Endothelial cell of umbilical vein (primary cell): ENCODE measurements around the gene SYNDIG1. TPM values are rescaled to one million over a fixed set of nuclear protein-coding genes. Genes with fewer than 3 reads are reported as not detected.

Experiments
- BruUV-seq: library from RNA; stranded (reverse); fragments of 400-500 nt; replicated peaks from 2 replicates; lab custom pipeline; 2021; lab: Mats Ljungman, UMichigan
- CTCF ChIA-PET: fragments of 300-600, 350-600 bp; sonication (Branson Sonifier 250); formaldehyde crosslinking; loops from one replicate; lab custom pipeline; 2021; ENCODE audit warnings: antibody characterized with exemption, inconsistent platforms; lab: Charles Lee
- POLR2A ChIA-PET: fragments of 300-600, 350-600 bp; sonication (Branson Sonifier 250); formaldehyde crosslinking; loops from one replicate; lab custom pipeline; 2021; ENCODE audit warnings: antibody characterized with exemption, inconsistent platforms; lab: Charles Lee
- DNase-seq: peaks from one replicate; pipeline ENCODE4 v3.0.0-alpha.2; 2011; ENCODE audit warnings: low read depth, low spot score
- FAIRE-seq: peaks from 2 replicates; lab custom pipeline; 2011; peaks lifted over from hg19 to GRCh38; lab: Jason Lieb, UNC
- H2AFZ ChIP-seq: 2 replicates; pipeline ENCODE4 v1.6.0; 2012; ENCODE audit warnings: low read depth, low read length, control low read depth, inconsistent platforms
- H3K27ac ChIP-seq: 2 replicates; pipeline ENCODE4 v1.5.1; 2011; ENCODE audit warnings: low read depth, mild to moderate bottlenecking, control low read depth, low read length, moderate library complexity; ENCODE audit not compliant: insufficient read depth
- H3K27me3 ChIP-seq, 2 experiments: 2 replicates each; pipeline versions ENCODE4 v1.6.0 to v1.6.1; 2011; ENCODE audit warnings: low read length in 2 of 2, mixed read lengths in 1 of 2; ENCODE audit not compliant: control insufficient read depth in 2 of 2, insufficient read depth in 2 of 2
- H3K36me3 ChIP-seq, 2 experiments: 2 replicates in 1 of 2; 3 replicates in 1 of 2; pipeline ENCODE4 v1.5.1; 2011; ENCODE audit warnings: low read length in 2 of 2, mild to moderate bottlenecking in 1 of 2, moderate library complexity in 1 of 2; ENCODE audit not compliant: control insufficient read depth in 2 of 2, insufficient read depth in 2 of 2; ENCODE audit errors: extremely low read depth in 1 of 2
- H3K4me1 ChIP-seq: 3 replicates; pipeline ENCODE4 v1.5.1; 2011; ENCODE audit warnings: mild to moderate bottlenecking, low read length; ENCODE audit not compliant: control insufficient read depth, insufficient read depth; ENCODE audit errors: extremely low read depth
- H3K4me2 ChIP-seq: 2 replicates; pipeline ENCODE4 v1.6.1; 2011; ENCODE audit warnings: low read length, control low read depth, mixed read lengths; ENCODE audit not compliant: insufficient read depth
- H3K4me3 ChIP-seq, 3 experiments: fragments of 200-600 bp in 1 of 3; sonication (generic), shearing (Covaris generic) in 1 of 3; replicated peaks in 1 of 3; 2 replicates each; pipeline ENCODE4 v1.5.1; 2011 to 2016; ENCODE audit warnings: control low read depth in 3 of 3, low read length in 3 of 3, mild to moderate bottlenecking in 2 of 3, inconsistent platforms in 1 of 3, low read depth in 1 of 3, moderate library complexity in 1 of 3; ENCODE audit not compliant: insufficient read depth in 1 of 3
- H3K79me2 ChIP-seq: 2 replicates; pipeline ENCODE4 v1.6.0; 2012; ENCODE audit warnings: low read length, inconsistent platforms; ENCODE audit not compliant: control insufficient read depth, insufficient read depth
- H3K9ac ChIP-seq: replicated peaks from 2 replicates; pipeline ENCODE3; 2011; ENCODE audit warnings: low read length, control low read depth; ENCODE audit not compliant: insufficient read depth; ENCODE audit errors: extremely low read depth
- H3K9me1 ChIP-seq: replicated peaks from 3 replicates; pipeline ENCODE4 v1.6.0; 2011; ENCODE audit warnings: mild to moderate bottlenecking, low read length; ENCODE audit not compliant: control insufficient read depth, insufficient read depth; ENCODE audit errors: extremely low read depth
- H3K9me3 ChIP-seq: replicated peaks from 2 replicates; pipeline ENCODE4 v1.5.1; 2012; ENCODE audit warnings: low read length, inconsistent platforms; ENCODE audit not compliant: control insufficient read depth, insufficient read depth
- H4K20me1 ChIP-seq: replicated peaks from 2 replicates; pipeline ENCODE3; 2011; ENCODE audit warnings: mild to moderate bottlenecking, low read length; ENCODE audit not compliant: control insufficient read depth, insufficient read depth; ENCODE audit errors: extremely low read depth
- EZH2 ChIP-seq: IDR thresholded peaks from 2 replicates; pipeline ENCODE4 v1.6.1; 2012; ENCODE audit warnings: borderline replicate concordance, low read depth, mild to moderate bottlenecking, moderate library complexity, low read length, inconsistent platforms; ENCODE audit not compliant: severe bottlenecking
- FOS ChIP-seq: IDR thresholded peaks from 2 replicates; pipeline ENCODE4 v1.6.1; 2011; ENCODE audit warnings: mild to moderate bottlenecking, low read length, moderate library complexity, borderline replicate concordance; ENCODE audit not compliant: insufficient read depth
- GATA2 ChIP-seq: IDR thresholded peaks from 2 replicates; pipeline ENCODE4 v1.7.0; 2011; ENCODE audit warnings: low read depth, mild to moderate bottlenecking, moderate library complexity, mixed read lengths, low read length; ENCODE audit not compliant: insufficient read length, insufficient read depth
- JUN ChIP-seq: IDR thresholded peaks from 2 replicates; pipeline ENCODE4 v1.6.1; 2011; ENCODE audit warnings: borderline replicate concordance, low read depth; ENCODE audit not compliant: insufficient read length, insufficient read depth
- MYC ChIP-seq: IDR thresholded peaks from one replicate; pipeline ENCODE4 v1.6.1; 2011; ENCODE audit warnings: mild to moderate bottlenecking, low read depth, low read length
- POLR2AphosphoS5 ChIP-seq: IDR thresholded peaks from 2 replicates; pipeline ENCODE4 v1.6.1; 2012; ENCODE audit warnings: low read depth, mild to moderate bottlenecking, control low read depth, low read length, moderate library complexity; ENCODE audit not compliant: insufficient read depth
- dilution Hi-C: fragments of 300-500 bp; cut with MboI; formaldehyde crosslinking; loops from one replicate; pipeline ENCODE4 v1.15.0; 2019; ENCODE audit warnings: low sequenced_read_pairs; ENCODE audit not compliant: extremely low pct_ligation_motif_present
- intact Hi-C: fragments of 100-400 bp; cut with micrococcal nuclease; formaldehyde crosslinking; loops from one replicate; pipeline ENCODE4 v1.10.0; 2022
- polyA plus RNA-seq, 4 experiments: library from polyadenylated mRNA; depleted of rRNA in 3 of 4; stranded (reverse) in 3 of 4; unstranded in 1 of 4; fragments of >200 nt; gene quantifications; 2 replicates each; pipeline versions ENCODE4 v1.2.1 to v1.2.3, GENCODE V29; 2011 to 2012; ENCODE audit warnings: missing spikeins in 1 of 4
- total RNA-seq: library from RNA; stranded (reverse); gene quantifications from 2 replicates; pipeline ENCODE4 v1.2.3, GENCODE V29; 2021
- TF ChIP-seq, protein P1 (sequence below), 2 donors: IDR thresholded peaks; 1 replicate in 1 of 2; 2 replicates in 1 of 2; pipeline ENCODE4 v1.5.1; 2011; ENCODE audit warnings: low read length in 2 of 2, mild to moderate bottlenecking in 2 of 2, moderate library complexity in 2 of 2, control low read depth in 1 of 2, inconsistent platforms in 1 of 2, low read depth in 1 of 2; ENCODE audit not compliant: insufficient read depth in 1 of 2; ENCODE audit errors: extremely low read depth in 1 of 2

SYNDIG1 gene
- total and polyA plus RNA-seq, 2 donors (not counting 3 experiments of a cell fraction or from before 2014, with no cell fraction given) = not detected

DNA sequence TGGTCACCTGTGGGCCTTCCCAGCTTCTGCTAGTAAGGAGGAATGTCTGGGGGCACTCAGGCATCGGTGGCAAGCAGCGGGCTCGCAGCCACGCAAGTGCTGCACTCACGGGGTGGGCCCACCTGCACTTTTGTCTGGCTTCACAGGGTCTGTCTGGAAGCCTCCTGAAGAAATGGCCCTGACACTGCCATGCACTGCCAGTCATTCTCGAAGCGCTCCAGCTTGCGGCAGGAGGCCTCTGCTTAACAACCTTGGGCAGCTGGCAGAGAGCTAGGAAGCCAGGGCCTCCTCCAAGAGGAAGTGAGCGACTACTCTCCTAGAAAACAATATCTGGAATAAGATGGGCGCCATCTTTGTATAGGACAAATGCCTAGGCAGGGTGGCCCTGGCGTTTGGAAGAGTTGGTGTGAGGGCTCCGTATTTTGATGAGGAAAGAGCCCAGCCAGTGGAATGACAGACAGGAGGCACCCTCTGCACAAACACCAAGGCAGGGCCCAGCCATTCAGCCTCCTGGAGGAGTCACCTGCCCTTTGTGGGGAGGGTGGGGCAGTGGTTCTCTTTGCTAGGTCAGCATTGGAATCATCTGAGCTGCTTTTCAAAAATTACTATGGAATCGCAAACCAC, 113.9 kb downstream of the SYNDIG1 start:
- dilution Hi-C loops = no loop called here
- FAIRE-seq = no peak
- CTCF ChIA-PET = no interaction called here

More for the DNA sequence above, 113.9 kb downstream of the SYNDIG1 start:
- H3K4me3 ChIP-seq = no peak overlapping the region
- POLR2A ChIA-PET = no interaction called here
- no peak overlapping the region for H3K4me2 ChIP-seq
- TF ChIP-seq FOS (no peak), MYC (no peak), EZH2 (no peak), JUN (no peak), GATA2 (no peak), POLR2AphosphoS5 (no peak)
- TF ChIP-seq, protein P1, sequence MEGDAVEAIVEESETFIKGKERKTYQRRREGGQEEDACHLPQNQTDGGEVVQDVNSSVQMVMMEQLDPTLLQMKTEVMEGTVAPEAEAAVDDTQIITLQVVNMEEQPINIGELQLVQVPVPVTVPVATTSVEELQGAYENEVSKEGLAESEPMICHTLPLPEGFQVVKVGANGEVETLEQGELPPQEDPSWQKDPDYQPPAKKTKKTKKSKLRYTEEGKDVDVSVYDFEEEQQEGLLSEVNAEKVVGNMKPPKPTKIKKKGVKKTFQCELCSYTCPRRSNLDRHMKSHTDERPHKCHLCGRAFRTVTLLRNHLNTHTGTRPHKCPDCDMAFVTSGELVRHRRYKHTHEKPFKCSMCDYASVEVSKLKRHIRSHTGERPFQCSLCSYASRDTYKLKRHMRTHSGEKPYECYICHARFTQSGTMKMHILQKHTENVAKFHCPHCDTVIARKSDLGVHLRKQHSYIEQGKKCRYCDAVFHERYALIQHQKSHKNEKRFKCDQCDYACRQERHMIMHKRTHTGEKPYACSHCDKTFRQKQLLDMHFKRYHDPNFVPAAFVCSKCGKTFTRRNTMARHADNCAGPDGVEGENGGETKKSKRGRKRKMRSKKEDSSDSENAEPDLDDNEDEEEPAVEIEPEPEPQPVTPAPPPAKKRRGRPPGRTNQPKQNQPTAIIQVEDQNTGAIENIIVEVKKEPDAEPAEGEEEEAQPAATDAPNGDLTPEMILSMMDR (IDR thresholded peaks at IDR 0.05; ENCODE audit: extremely low read depth in 1 of 2, insufficient read depth in 1 of 2, low read depth in 1 of 2, low read length in 2 of 2) = no peak
- no TSS peak for BruUV-seq
- H3K9me3 ChIP-seq = peaks cover 5% of the 10 kb centered on the region
- H2AFZ ChIP-seq = no peak overlapping the region
- intact Hi-C loops = no loop called here
- no peak overlapping the region for H3K27ac ChIP-seq
- H3K36me3 ChIP-seq = no peaks in the 10 kb centered on the region
- no peaks in the 10 kb centered on the region for H3K79me2 ChIP-seq
- no peaks in the 10 kb centered on the region for H3K27me3 ChIP-seq
- H4K20me1 ChIP-seq = no peaks in the 10 kb centered on the region
- H3K9me1 ChIP-seq = no peaks in the 10 kb centered on the region
- H3K9ac ChIP-seq = no peak overlapping the region
- no peak for DNase-seq
- H3K4me1 ChIP-seq = no peaks in the 10 kb centered on the region
